Breast epithelium (tissue), 4 donors: ENCODE data around the gene PEF1. TPM values are rescaled to one million over a fixed set of nuclear protein-coding genes. Genes with fewer than 3 reads are reported as not detected.
A peak's percentile ranks its signal among the peaks of the same experiment; 100 is the strongest.

ENCODE experiments used
- DNase-seq, 2 donors: peaks; one replicate each; pipeline ENCODE4 v3.0.0-alpha.2; 2019; ENCODE audit warnings: low spot score in 2 of 2
- H3K27ac ChIP-seq, 2 donors: fragments of 200-600 bp; sonication (generic) in 1 of 2; one replicate each; pipeline ENCODE4 v1.5.1; 2016 to 2019; ENCODE audit warnings: mild to moderate bottlenecking in 1 of 2
- H3K27me3 ChIP-seq, 2 donors: fragments of 200-600 bp; sonication (generic) in 1 of 2; one replicate each; pipeline versions ENCODE4 v1.5.1 to v1.6.0; 2017 to 2019; ENCODE audit warnings: control low read depth in 1 of 2, mild to moderate bottlenecking in 1 of 2
- H3K36me3 ChIP-seq: fragments of 200-600 bp; one replicate; pipeline ENCODE4 v1.5.1; 2019
- H3K4me1 ChIP-seq, 2 donors: fragments of 200-600 bp; sonication (generic); one replicate each; pipeline ENCODE4 v1.5.1; 2016 to 2019; ENCODE audit warnings: control low read depth in 1 of 2
- H3K4me3 ChIP-seq, 3 donors: fragments of 200-600 bp; sonication (generic); 1 replicate in 2 of 3; 2 replicates in 1 of 3; pipeline ENCODE4 v1.5.1; 2016 to 2019; ENCODE audit warnings: mild to moderate bottlenecking in 3 of 3, moderate library complexity in 2 of 3
- H3K9me3 ChIP-seq, 2 donors: fragments of 200-600 bp; sonication (generic) in 1 of 2; one replicate each; pipeline ENCODE4 v1.5.1; 2016 to 2019; ENCODE audit warnings: control low read depth in 1 of 2
- CTCF ChIP-seq, 3 donors: fragments of 450-650 bp; IDR thresholded peaks; one replicate each; pipeline ENCODE4 v1.5.1; 2016 to 2017; ENCODE audit warnings: antibody characterized with exemption in 3 of 3, mild to moderate bottlenecking in 3 of 3, moderate library complexity in 3 of 3
- POLR2A ChIP-seq: fragments of 450-650 bp; IDR thresholded peaks from one replicate; pipeline ENCODE4 v1.6.1; 2016; ENCODE audit warnings: antibody characterized with exemption, mild to moderate bottlenecking, moderate library complexity
- POLR2AphosphoS5 ChIP-seq, 3 donors: sonication (generic); formaldehyde crosslinking; IDR thresholded peaks; one replicate each; pipeline ENCODE4 v1.6.1; 2017; ENCODE audit warnings: antibody characterized with exemption in 3 of 3
- intact Hi-C: fragments of 100-400 bp; cut with DNase I; formaldehyde crosslinking; loops from one replicate; pipeline ENCODE4 v1.15.1; 2023; ENCODE audit warnings: low total_unique reads
- total RNA-seq, 3 donors: library from RNA; depleted of rRNA; stranded (reverse); fragments of >200 nt; gene quantifications; one replicate each; pipeline ENCODE4 v1.1.0, GENCODE V29; 2016

Gene PEF1
- total RNA-seq, result 10 to 100 TPM; 67.8 to 84.9 (median 70.1) TPM

GRCh38 chr1:31644560-31645273 lies at the start of gene PEF1:
Gene PEF1 (minus strand): TSS chr1:31644876. CDS start chr1:31644864, 12 bp downstream.
- Histone ChIP-seq H3K27me3 (no peaks in the 10 kb centered on the region), H3K9me3 (no peaks in the 10 kb centered on the region), H3K27ac (peak within 1 kb of the TSS; percentile 99 to 100), H3K4me1 (peaks cover 11 to 19% of the 10 kb centered on the region in 2 donors), H3K4me3 (peak within 1 kb of the TSS; percentile 74 to 97 (median 81)), H3K36me3 (no peaks in the 10 kb centered on the region)
- peak; percentile 99 for DNase-seq
- TF ChIP-seq CTCF (IDR thresholded peaks at IDR 0.05), result peak in 2 of 3 donors; percentile 16 to 18
- peak; percentile 73 for TF ChIP-seq POLR2A
- peak; percentile 81 to 97 (median 87) for TF ChIP-seq POLR2AphosphoS5 (IDR thresholded peaks at IDR 0.05)
- intact Hi-C loops, result no loop called here

- no peaks in the 10 kb centered on the region for H3K27me3 ChIP-seq
- H3K27ac ChIP-seq, result no peak overlapping the region
- no peaks in the 10 kb centered on the region for H3K9me3 ChIP-seq
- H3K36me3 ChIP-seq, result no peaks in the 10 kb centered on the region
- no peak overlapping the region for H3K4me3 ChIP-seq
- TF ChIP-seq POLR2AphosphoS5 (IDR thresholded peaks at IDR 0.05) (no peak), CTCF (IDR thresholded peaks at IDR 0.05) (no peak), POLR2A (no peak)
- intact Hi-C loops, result no loop called here
- peaks cover 4 to 16% of the 10 kb centered on the region in 2 donors for H3K4me1 ChIP-seq
- DNase-seq, result no peak
Observed at GRCh38 chr1:31693231-31693630, 48.6 kb upstream of the PEF1 start.

- Histone ChIP-seq H3K36me3 (no peaks in the 10 kb centered on the region), H3K4me1 (peaks cover 4 to 15% of the 10 kb centered on the region in 2 donors), H3K27ac (no peak overlapping the region), H3K9me3 (no peaks in the 10 kb centered on the region), H3K4me3 (no peak overlapping the region), H3K27me3 (no peaks in the 10 kb centered on the region)
- TF ChIP-seq CTCF (IDR thresholded peaks at IDR 0.05) (no peak), POLR2A (no peak)
- intact Hi-C loops, result no loop called here
- DNase-seq, result no peak
Observed at GRCh38 chr1:31691951-31692350, 47.3 kb upstream of the PEF1 start.

- H3K4me3 ChIP-seq, result no peak overlapping the region
- no peak for DNase-seq
- H3K9me3 ChIP-seq, result no peaks in the 10 kb centered on the region
- H3K27ac ChIP-seq, result no peak overlapping the region
- H3K4me1 ChIP-seq, result peaks cover 4 to 10% of the 10 kb centered on the region in 2 donors
- intact Hi-C loops, result no loop called here
- TF ChIP-seq POLR2A (no peak), POLR2AphosphoS5 (IDR thresholded peaks at IDR 0.05) (no peak), CTCF (IDR thresholded peaks at IDR 0.05) (no peak)
- H3K27me3 ChIP-seq, result no peaks in the 10 kb centered on the region
- no peaks in the 10 kb centered on the region for H3K36me3 ChIP-seq
Observed at GRCh38 chr1:31691446-31691845, 46.8 kb upstream of the PEF1 start.

GRCh38 chr1:31690921-31691320 lies 46.2 kb upstream of the PEF1 start:
- H3K36me3 ChIP-seq, result no peaks in the 10 kb centered on the region
- H3K27ac ChIP-seq, result no peak overlapping the region
- no peaks in the 10 kb centered on the region for H3K9me3 ChIP-seq
- no peaks in the 10 kb centered on the region for H3K27me3 ChIP-seq
- TF ChIP-seq POLR2AphosphoS5 (IDR thresholded peaks at IDR 0.05) (no peak), POLR2A (no peak), CTCF (IDR thresholded peaks at IDR 0.05) (no peak)
- DNase-seq, result no peak
- peaks cover 4 to 6% of the 10 kb centered on the region in 2 donors for H3K4me1 ChIP-seq
- H3K4me3 ChIP-seq, result no peak overlapping the region
- intact Hi-C loops, result no loop called here
